Activated CD8-positive, alpha-beta memory T cell treated with anti-CD3 and anti-CD28 coated beads for 48 hours (primary cell): ENCODE measurements around the gene GULP1.
"Not testable (repeated sequence)": the region's sequence is repeated elsewhere in the genome, so short reads cannot be mapped to it uniquely, and the experiment has no call there.

Experiments used
- DNase-seq, 3 experiments: peaks; one replicate each; pipeline ENCODE4 v3.0.0-alpha.2; 2020; ENCODE audit warnings: low read depth in 2 of 3, low spot score in 2 of 3

The GULP1 gene

DNA sequence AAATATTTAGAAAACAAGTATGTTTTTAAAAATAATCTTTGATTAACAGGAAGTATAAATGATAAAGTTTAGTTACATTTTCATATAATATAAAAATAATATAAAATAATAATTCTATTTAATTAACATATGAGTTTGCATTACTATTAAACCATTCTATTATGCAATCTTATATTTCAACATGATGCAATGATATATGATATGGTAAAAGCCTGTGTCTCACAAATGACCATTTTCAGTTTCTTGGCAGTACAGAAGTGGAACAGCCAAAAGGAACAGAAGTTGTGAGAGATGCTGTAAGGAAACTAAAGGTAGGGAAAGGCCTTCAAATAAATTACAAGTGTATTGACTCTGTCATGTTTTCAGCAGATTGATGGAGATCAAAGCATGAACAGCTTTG is 230.8 kb downstream of the GULP1 start:
- DNase-seq = no peak

DNA sequence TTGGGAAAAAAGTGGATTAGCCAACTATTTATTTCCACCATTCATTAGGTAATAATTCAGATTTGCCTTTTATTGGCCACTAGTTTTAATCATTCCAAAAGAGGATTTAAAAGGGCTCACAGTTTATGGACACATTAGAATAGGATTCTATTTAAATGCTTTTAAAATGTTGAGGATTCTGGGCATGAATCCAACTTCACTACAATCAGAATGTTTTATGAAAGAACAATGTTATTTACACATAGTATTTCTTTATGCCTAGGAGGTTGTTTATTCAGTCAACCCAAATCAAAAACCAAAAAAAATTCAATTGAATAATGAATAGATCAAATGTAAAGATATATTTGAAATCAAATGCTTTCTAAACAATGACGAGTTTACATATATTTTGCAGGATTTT is 232.2 kb downstream of the GULP1 start:
- DNase-seq = no peak

DNA sequence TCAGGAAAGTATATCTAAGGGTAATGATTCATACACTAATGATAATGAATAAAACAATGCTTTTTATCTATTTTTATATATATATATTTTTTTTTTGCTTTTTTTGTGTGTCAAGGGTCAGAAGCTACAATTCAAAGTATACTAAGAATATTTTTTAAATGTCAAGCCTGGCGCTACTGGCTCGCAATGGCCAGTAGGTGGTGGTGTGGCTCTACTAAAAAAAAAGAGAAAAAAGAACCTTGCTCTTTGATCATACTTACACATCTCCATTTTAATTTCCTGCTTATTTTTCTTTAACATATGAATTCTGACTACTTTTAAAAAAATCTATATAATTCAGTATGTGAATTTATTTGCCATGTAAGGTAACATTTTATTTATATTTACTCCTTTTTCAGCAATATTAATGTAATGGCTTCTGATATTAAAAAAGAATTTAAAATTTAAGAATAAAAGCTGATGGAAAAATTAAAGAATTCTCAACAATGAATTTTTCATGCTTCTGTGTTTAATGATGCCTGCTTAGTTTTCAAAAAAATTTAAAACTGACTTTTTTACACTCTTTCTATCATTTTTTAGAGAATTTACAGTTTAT is 232.9 kb downstream of the GULP1 start:
- no peak for DNase-seq

DNA sequence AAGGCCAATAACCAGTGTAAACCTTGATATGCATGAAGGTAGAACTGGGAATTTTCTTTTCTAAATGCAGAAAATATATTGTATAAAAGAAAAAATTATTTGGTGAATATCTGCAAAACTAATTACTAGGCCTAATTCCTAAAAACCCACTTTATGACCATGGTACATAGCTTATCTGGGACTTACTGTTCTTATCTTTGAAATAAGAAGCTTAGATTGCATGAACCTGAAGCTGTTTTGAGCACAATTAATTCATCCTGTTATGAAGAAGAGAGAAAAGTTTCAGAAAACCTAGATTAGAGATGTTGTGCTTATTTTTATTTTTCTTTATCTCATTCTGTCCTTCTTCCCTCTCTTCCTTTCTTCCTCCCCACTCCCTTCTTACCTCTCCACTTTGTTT is 235.0 kb downstream of the GULP1 start:
- no peak for DNase-seq

DNA sequence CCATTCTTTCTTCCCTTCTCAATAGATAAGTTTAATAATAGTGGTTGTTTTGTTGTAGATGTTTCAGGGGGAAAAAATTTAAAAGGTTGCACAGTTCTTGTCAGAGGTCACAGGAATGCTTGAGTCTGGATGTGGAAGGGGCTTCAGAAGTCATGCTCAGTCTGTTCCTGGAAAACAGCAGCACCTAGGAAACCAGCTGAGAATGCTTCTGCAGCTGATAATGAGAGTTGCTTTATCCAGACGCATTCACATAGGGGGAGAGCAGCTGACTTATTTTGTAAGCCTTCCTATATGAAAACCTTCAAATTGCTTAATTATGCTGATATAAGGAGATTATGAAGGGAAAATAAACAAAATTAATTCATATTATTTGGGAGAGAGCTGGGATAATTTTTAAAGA is 235.5 kb downstream of the GULP1 start:
- no peak for DNase-seq

DNA sequence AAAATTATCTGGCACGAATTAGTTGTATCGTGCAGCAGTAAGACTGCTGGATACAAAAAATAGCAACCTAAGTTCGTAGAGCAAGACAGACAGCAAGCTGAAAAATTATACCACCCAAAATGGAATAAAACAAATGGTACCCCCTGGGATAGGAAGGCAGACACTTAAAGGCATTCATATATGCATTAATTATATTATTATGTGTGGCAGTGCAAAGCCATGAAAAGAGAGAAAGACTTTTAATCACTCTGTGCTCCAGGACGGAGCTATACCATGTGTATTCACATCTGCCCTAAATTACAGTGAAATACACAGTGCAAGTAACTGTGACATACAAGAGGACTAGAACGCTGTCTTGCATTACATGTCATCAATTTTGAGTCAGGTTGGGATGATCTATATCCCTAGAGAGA is 235.9 kb downstream of the GULP1 start:
- DNase-seq = no peak

DNA sequence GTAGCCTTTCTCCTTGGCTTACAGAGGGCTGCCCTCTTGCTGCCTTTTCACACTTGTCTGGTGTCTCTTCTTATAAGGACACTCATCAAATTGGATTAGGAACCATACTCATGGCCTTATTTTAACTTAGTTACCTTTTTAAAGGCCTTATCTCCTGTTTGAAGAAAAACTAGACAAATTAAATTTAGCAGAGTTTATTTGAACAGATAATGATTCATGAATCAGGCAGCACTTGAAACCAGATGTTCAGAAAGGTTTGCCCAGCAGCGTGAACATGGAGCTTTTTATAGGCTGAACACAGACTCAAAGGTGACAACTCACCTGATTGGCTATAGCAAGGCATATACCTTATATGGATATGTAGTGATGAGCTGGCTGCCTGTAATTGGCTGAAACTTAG is 238.0 kb downstream of the GULP1 start:
- no peak for DNase-seq

DNA sequence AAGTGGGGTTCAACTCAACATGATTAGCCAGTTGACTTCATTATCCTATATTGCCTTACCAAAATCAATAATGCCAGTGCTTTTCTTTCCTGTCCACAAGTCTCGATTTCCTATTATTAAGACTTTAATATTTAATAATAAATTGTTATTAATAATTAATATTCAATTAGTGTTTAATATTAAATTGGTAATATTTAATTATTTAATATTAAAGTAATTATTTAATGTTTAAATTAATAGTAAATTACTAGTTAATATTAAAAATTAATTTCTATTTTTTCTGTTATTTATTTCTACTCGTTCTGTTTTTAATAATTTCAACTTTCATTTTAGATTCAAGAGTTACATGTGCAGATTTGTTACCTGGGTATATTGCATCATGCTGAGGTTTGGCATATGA is 243.2 kb downstream of the GULP1 start:
- DNase-seq = no peak

DNA sequence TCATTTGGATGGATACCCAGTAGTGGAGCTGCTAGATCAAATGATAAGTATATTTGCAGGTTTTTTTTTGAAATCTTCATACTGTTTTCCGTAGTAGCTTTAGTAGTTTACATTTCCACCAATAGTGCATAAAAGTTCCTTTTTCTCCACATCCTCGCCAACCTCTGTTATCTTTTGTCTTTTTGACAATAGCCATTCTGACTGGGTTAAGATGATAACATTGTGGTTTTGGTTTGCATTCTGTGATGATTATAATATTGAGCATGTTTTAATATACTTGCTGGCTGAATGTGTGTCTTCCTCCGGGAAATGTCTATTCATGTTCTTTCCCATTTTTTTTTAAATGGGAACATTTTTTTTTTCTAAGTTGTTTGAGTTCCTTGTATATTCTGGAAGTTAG is 260.0 kb downstream of the GULP1 start:
- no peak for DNase-seq

DNA sequence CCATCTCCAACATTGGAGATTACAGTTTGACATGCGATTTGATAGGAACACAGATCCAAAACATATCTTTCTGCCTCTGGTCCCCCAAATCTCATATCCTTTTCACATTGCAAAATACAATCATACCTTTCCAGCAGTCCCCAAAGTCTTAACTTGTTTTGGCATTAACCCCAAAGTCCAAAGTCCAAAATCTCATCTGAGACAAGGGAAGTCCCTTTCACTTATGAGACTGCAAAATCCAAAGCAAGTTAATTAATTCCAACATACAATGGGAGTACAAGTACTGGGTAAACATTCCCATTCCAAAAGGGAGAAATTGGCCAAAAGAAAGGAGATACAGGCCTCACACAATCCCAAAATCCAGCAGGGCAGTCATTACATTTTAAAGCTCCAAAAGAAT is 265.4 kb downstream of the GULP1 start:
- DNase-seq = no peak

DNA sequence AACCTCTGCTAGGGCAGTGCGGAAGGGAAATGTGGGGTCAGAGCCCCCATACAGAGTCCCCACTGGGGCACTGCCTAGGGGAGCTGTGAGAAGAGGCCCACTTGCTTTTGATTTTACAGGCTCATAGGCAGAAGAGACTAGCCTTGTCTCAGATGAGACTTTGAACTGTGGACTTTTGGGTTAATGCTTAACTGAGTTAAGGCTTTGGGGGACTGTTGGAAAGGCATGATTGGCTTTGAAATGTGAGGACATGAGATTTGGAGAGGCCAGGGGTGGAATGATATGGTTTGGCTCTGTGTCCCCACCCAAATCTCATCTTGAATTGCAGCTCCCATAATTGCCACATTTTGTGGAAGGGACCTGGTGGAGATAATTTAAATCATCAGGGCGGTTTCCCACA is 267.8 kb downstream of the GULP1 start:
- DNase-seq = not testable (repeated sequence)

DNA sequence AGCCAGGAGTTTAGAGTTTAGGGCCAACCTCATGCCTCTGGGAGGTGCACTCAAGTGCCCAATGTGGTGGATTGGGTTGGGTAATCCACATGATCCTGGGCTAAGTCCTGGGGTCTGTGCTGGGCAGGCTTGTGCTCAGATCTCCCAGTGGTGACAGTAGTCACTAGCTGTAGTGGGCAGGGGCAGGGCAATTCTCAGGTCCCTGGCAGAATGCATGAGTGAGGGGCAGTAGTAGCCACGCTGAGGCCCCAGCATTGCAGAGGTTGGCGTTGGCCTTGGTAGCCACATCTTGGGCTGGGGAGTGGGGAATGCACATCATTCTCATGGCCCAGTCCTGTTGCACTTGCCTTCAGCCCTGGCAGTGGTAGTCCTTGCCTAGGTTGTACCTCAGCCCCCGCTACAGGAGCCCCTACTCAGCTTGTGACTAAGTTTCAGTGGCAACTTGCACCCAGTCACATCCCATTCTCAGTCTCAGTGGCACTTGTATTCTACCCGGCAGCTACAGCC is 269.9 kb downstream of the GULP1 start:
- no peak for DNase-seq

DNA sequence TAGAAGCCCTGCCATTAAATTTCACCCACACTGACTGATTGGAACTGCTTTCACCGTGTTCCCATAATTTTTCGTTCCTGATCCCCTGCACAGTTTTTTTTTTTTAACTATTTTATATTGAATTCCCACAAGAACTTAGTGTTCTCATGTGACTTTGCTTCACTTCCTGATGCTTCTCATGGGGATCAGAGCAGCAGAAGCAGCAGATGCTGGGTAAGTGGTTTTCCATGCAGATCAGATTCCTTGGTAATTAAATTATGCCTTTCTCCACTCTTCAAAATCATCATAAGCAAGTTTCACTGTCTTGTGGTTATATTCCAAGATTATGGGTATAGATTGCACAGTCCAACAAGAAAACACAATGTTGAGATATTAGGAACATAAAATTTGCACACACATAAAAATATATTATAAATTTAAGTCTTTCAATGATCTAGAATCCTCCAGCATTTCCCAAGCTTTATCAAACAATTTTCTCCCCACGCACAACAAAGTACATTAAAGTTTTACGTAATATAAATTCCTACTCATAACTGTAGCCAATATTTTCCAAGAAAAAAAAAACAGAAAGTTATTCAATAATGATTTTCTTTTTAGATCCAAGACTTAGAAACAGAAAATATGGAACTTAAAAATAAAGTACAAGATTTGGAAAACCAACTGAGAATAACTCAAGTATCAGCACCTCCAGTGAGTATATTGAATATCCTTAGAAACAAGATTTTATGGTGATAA is 277.9 kb downstream of the GULP1 start:
- DNase-seq = no peak

DNA sequence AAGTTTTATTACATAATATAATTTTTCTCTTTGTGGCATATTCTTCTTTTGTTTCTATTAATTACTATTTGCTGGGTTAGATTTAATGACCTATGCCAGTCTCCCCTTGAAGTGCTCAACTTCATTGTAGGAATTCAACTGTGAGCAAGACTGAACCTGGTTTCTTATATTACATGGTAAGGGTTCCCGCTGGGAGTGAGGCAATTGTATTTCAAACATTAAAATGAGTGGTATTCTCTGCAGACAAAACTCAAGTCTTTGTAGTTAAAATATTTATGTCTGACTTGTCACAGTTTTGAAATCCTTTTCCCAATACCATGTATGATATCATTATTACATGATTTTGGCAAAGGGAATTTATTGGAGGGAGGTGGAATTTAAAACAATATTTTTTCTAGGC is 278.7 kb downstream of the GULP1 start:
- no peak for DNase-seq

DNA sequence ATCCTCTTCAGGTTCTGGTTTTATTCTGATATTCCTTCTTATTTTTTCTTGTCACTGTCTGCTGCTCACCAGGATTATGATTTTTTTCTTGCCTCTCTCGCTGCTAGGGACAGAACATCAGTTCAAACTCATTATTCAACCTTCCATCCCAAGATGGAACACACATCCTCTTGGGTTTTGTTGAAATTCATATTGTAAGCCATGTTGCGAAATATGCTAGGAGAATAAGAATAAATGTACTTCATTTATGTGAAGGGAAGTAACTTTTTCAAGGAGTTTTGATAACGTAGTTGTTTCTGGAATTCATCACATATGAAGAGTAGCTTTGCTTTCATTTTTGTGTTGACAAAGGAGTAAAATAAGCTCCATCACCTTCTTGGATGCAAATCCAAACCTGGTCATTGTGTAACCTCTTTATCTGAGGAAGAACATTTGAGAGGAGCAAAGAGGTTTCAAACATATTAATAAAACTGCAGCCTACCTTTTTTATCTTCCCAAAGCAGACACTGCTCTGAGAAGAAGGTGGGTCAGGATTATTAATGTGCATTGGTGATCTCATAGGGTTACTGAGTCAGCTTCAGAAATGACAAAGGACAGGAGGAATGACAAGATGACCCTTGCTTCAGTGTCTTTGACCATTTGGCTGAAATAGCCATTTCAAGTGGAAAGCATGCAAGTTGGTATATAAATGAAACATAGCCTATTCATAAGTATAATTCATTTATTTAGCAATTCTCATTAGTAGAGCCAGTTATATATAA is 280.0 kb downstream of the GULP1 start:
- DNase-seq = no peak

DNA sequence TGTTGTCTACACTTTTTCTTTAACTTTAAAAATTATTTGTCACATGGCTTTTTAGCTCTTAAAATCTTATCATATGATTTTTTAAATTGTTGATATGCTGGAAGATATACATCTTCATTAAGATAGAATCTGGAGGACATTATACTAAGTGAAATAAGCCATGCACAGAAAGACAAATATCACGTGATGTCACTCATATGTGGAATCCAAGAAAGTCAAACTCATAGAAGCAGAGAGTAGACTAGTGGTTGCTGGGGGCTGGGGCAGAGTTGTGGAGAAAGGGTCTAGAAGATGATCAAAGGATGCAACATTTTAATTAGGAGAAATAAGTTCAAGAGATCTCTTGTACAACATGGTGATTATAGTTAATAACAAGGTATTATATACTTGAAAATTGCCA is 280.9 kb downstream of the GULP1 start:
- DNase-seq = no peak

DNA sequence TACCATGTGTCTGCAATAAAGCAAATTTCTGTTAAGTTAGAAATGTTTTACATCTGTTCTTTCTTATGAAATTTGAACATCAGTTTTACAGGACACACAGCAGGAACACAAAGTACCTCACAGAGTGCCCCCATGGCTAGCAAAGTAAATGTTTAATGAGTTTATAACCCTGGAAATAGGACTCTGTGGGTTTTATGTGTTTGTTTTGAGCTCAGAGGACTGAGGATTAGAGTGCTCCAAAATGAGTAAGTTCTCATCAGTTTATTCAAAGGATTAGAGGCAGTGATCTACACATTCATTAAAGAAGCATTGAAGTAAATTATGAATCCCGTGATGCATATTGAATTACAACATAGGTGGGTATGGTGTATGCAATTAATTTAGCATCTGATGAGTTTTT is 281.8 kb downstream of the GULP1 start:
- DNase-seq = no peak

DNA sequence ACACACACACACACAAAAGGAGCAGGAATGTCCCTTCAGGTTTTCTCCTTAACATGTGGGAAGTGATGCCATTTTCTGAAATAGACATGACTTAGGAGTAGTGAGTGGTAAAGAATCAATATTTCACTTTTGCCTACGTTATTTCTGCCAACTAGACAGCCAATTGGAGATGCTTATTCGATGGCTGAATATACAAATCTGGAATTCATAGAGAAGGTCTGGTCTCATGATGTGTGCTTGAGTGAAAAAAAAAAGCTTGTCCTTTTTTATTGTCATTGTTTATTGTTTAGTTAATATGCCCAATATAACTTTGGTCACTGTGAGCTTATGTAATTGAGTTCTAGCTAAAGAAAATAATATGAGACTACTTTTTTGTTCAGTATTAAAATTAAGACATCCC is 284.3 kb downstream of the GULP1 start:
- DNase-seq = no peak

DNA sequence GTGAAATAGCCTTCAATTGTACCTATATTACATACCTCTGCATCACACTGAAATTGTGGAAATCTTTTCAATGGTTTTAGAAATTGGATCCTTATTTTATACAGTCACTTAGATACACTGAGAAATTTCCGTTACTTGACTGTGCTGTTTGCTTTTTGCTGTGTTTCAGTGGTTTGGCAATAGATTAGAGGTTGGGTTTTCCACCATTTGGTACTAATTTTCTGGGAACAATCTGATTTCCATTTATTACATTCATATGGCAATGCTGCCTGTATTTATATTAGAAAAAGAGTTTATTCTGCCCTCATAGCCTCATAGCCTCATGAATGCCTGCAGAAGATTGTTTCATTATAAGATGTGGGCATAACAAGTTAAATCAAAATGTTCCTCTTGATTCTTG is 285.0 kb downstream of the GULP1 start:
- DNase-seq = no peak

DNA sequence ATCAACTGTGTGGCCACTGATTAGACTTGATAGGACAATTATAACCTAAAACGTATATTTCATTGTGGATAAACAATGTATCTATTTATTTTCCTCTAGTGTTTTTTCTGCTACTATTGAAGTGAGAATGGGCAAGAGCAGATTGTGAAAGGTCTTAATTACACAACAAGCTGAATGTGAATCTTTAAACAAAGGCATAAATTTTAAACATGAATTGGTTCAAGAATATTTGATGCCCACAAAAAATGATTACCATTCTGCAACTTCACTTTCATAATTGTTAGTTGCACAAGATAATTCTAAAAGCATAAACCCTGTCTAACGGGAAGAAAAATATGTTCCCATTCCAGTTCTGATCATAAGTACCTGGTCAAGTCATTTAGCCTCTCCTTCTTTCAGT is 285.6 kb downstream of the GULP1 start:
- DNase-seq = no peak

DNA sequence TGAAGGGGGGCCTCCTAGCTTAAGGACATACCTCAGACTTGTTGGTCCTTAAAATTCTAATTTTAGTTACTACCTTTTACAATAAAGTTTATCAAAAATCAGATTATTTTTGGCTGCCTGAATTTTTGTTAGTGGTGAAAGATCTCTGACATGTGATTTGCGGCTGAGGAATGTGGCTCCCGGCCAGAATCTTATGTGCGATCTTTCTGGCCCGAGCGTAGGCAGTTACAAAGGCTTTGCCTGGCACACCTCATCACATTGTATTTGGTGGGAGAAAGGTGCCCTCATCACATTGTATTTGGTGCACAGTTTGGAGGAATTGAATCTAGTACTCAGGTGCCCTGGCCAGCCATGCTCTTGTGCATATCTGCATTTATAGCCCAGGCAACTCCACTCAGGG is 289.1 kb downstream of the GULP1 start:
- DNase-seq = no peak

DNA sequence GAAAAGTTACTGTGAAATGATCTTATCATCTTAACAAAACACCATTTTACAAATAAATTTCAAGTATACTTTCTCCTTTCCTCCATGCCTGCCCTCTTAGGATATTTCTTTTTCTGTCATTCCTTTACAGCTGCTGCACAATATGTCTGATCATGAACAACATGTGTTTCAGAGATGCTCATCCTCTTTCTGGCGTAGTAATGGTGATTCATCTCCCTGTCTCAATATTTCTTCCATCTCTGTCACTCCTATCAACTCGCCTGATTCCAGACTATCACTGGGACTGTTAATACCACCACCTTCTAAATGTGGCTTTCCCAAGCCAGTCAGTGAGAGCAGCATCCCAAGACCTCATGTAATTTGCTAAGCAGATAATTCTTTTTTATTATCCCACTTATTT is 290.5 kb downstream of the GULP1 start:
- DNase-seq = no peak
